H9 (cell line): Measurements from ENCODE around the gene AK4. TPM values are rescaled to one million over a fixed set of nuclear protein-coding genes. Genes with fewer than 3 reads are reported as not detected.

Source experiments
- DNase-seq: peaks from one replicate; pipeline ENCODE4 v3.0.0-alpha.2; 2017
- H2AFZ ChIP-seq: one replicate; pipeline ENCODE4 v1.6.1; 2013; ENCODE audit warnings: mild to moderate bottlenecking, low read length, control low read depth, moderate library complexity
- H2AK5ac ChIP-seq: 2 replicates; pipeline ENCODE4 v1.6.1; 2013; ENCODE audit warnings: low read length, control low read depth, mixed read lengths; ENCODE audit not compliant: insufficient read length
- H2BK120ac ChIP-seq: one replicate; pipeline ENCODE4 v1.6.1; 2013; ENCODE audit warnings: low read depth, mild to moderate bottlenecking, low read length, control low read depth, inconsistent platforms; ENCODE audit not compliant: poor library complexity, severe bottlenecking
- H2BK12ac ChIP-seq: 2 replicates; pipeline ENCODE4 v1.6.1; 2013; ENCODE audit warnings: low read length, control low read depth, mixed read lengths, low read depth; ENCODE audit not compliant: insufficient read length
- H2BK15ac ChIP-seq: 2 replicates; pipeline ENCODE4 v1.6.1; 2013; ENCODE audit warnings: low read depth, low read length, control low read depth
- H2BK20ac ChIP-seq: one replicate; pipeline ENCODE4 v1.6.1; 2013; ENCODE audit warnings: low read depth, mild to moderate bottlenecking, low read length, control low read depth, inconsistent platforms; ENCODE audit not compliant: poor library complexity, severe bottlenecking
- H2BK5ac ChIP-seq: 2 replicates; pipeline ENCODE4 v1.6.1; 2013; ENCODE audit warnings: low read length, control low read depth, mixed read lengths; ENCODE audit not compliant: insufficient read length
- H3K14ac ChIP-seq: 2 replicates; pipeline ENCODE4 v1.6.1; 2013; ENCODE audit warnings: low read length, control low read depth; ENCODE audit not compliant: insufficient read depth
- H3K18ac ChIP-seq: 2 replicates; pipeline ENCODE4 v1.6.1; 2013; ENCODE audit warnings: low read depth, mild to moderate bottlenecking, mixed read lengths, low read length, control low read depth; ENCODE audit not compliant: insufficient read length
- H3K23ac ChIP-seq: 2 replicates; pipeline ENCODE4 v1.6.1; 2013; ENCODE audit warnings: low read length, control low read depth, mixed read lengths, low read depth; ENCODE audit not compliant: insufficient read length
- H3K23me2 ChIP-seq: 2 replicates; pipeline ENCODE4 v1.6.1; 2013; ENCODE audit warnings: low read depth, mild to moderate bottlenecking, mixed read lengths, low read length, control low read depth; ENCODE audit not compliant: insufficient read length, poor library complexity, severe bottlenecking
- H3K27ac ChIP-seq: 2 replicates; pipeline ENCODE4 v1.5.1; 2013; ENCODE audit warnings: low read length, control low read depth, mixed read lengths, low read depth; ENCODE audit not compliant: insufficient read length
- H3K27me3 ChIP-seq: 2 replicates; pipeline ENCODE4 v1.6.1; 2013; ENCODE audit warnings: low read length, control low read depth, inconsistent platforms; ENCODE audit not compliant: insufficient read depth
- H3K4ac ChIP-seq: 2 replicates; pipeline ENCODE4 v1.6.1; 2013; ENCODE audit warnings: low read depth, mild to moderate bottlenecking, control low read depth, inconsistent platforms, low read length, moderate library complexity
- H3K4me1 ChIP-seq: 2 replicates; pipeline ENCODE4 v1.6.1; 2013; ENCODE audit warnings: low read length, control low read depth, inconsistent platforms; ENCODE audit not compliant: insufficient read depth
- H3K4me2 ChIP-seq: 2 replicates; pipeline ENCODE4 v1.6.1; 2013; ENCODE audit warnings: low read length, control low read depth, mixed read lengths; ENCODE audit not compliant: insufficient read length, insufficient read depth
- H3K56ac ChIP-seq: 2 replicates; pipeline ENCODE4 v1.6.1; 2013; ENCODE audit warnings: low read depth, mild to moderate bottlenecking, mixed read lengths, low read length, control low read depth; ENCODE audit not compliant: insufficient read length
- H3K79me1 ChIP-seq: 2 replicates; pipeline ENCODE4 v1.6.1; 2013; ENCODE audit warnings: low read depth, mild to moderate bottlenecking, moderate library complexity, low read length, control low read depth, inconsistent platforms; ENCODE audit not compliant: insufficient read depth, poor library complexity, severe bottlenecking
- H3K79me2 ChIP-seq: 2 replicates; pipeline ENCODE4 v1.6.1; 2013; ENCODE audit warnings: low read length, control low read depth, inconsistent platforms; ENCODE audit not compliant: insufficient read depth
- H3K9ac ChIP-seq: 2 replicates; pipeline ENCODE4 v1.6.1; 2013; ENCODE audit warnings: low read length, control low read depth, mixed read lengths; ENCODE audit not compliant: insufficient read length; ENCODE audit errors: extremely low read depth
- H3K9me3 ChIP-seq: one replicate; pipeline ENCODE4 v1.6.1; 2013; ENCODE audit warnings: low read depth, low read length, inconsistent platforms; ENCODE audit not compliant: control insufficient read depth
- H3T11ph ChIP-seq: one replicate; pipeline ENCODE4 v1.6.1; 2013; ENCODE audit warnings: mild to moderate bottlenecking, low read length, control low read depth, inconsistent platforms
- H4K20me1 ChIP-seq: one replicate; pipeline ENCODE4 v1.6.1; 2013; ENCODE audit not compliant: control insufficient read depth, insufficient read length, insufficient read depth
- H4K5ac ChIP-seq: 2 replicates; pipeline ENCODE4 v1.6.1; 2013; ENCODE audit warnings: low read depth, mild to moderate bottlenecking, mixed read lengths, low read length, control low read depth; ENCODE audit not compliant: insufficient read length
- H4K8ac ChIP-seq: replicated peaks from 2 replicates; pipeline ENCODE4 v1.6.1; 2013; ENCODE audit warnings: low read length, control low read depth, mixed read lengths, low read depth; ENCODE audit not compliant: insufficient read length
- H4K91ac ChIP-seq: 2 replicates; pipeline ENCODE4 v1.6.1; 2013; ENCODE audit warnings: low read depth, mild to moderate bottlenecking, moderate library complexity, mixed read lengths, low read length, control low read depth; ENCODE audit not compliant: insufficient read length
- H3K27ac Mint-ChIP-seq, 3 experiments: 2 replicates in 2 of 3; 3 replicates in 1 of 3; pipeline ENCODE4 v1.8.0; 2020 to 2021; ENCODE audit warnings: mixed read lengths in 3 of 3, mild to moderate bottlenecking in 1 of 3, moderate library complexity in 1 of 3
- H3K27me3 Mint-ChIP-seq: 2 replicates; pipeline ENCODE4 v1.8.0; 2021; ENCODE audit warnings: low read depth, mild to moderate bottlenecking, moderate library complexity, mixed read lengths
- H3K36me3 Mint-ChIP-seq, 3 experiments: 2 replicates in 2 of 3; 3 replicates in 1 of 3; pipeline ENCODE4 v1.8.0; 2020 to 2021; ENCODE audit warnings: low read depth in 3 of 3, mixed read lengths in 3 of 3; ENCODE audit not compliant: insufficient read depth in 1 of 3
- H3K4me1 Mint-ChIP-seq, 2 experiments: 2 replicates each; pipeline ENCODE4 v1.8.0; 2020; ENCODE audit warnings: mixed read lengths in 2 of 2
- H3K4me3 Mint-ChIP-seq, 2 experiments: 2 replicates in 1 of 2; 3 replicates in 1 of 2; pipeline ENCODE4 v1.8.0; 2020 to 2021; ENCODE audit warnings: mild to moderate bottlenecking in 2 of 2, mixed read lengths in 2 of 2, moderate library complexity in 1 of 2
- H3K9me3 Mint-ChIP-seq, 2 experiments: 2 replicates in 1 of 2; 3 replicates in 1 of 2; pipeline ENCODE4 v1.8.0; 2020; ENCODE audit warnings: mild to moderate bottlenecking in 2 of 2, mixed read lengths in 2 of 2, moderate library complexity in 1 of 2
- WGBS: extraction: QIAGEN DNeasy Blood & Tissue Kit; methylation state at CpG from one replicate; pipeline ENCODE4 v1.1.7; 2013; ENCODE audit warnings: missing lambda C conversion rate, low lambda C conversion rate, mixed read lengths; ENCODE audit not compliant: insufficient read length; ENCODE audit errors: extremely low coverage; 5-methylcytosine and 5-hydroxymethylcytosine counted together
- total RNA-seq: library from RNA; stranded (reverse); gene quantifications from 2 replicates; pipeline ENCODE4 v1.2.1, GENCODE V29; 2021
- TF ChIP-seq, protein P1 (sequence below): fragments of 200-600 bp; sonication (generic); conservative IDR thresholded peaks from 3 replicates; pipeline ENCODE4 v1.8.0; 2021; ENCODE audit warnings: antibody characterized with exemption, mild to moderate bottlenecking

The AK4 gene
- total RNA-seq, 1 experiment from 2014 or later, result 45.6 TPM

DNA sequence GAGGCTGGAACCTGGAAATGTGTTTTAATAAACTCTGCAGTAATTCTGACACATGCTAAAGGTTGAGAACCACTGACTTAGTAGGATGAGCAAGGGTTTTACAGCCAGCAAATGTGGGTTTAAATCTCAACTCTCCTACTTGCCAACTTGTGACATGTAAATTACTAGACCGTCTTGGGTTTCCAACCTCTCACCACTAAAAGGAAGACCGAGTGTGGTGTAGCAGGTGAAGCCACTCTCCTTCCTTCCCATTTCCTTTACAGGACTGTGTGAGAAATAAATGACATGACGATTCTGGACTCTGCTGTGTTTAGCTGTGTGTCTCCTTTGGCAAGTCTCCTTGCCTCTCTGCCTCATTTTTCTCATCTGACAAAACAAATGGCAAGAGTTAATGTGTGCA, 111.8 kb downstream of the AK4 start:
- H3K27ac ChIP-seq, result no peak overlapping the region
- H4K8ac ChIP-seq, result no peak overlapping the region
- DNase-seq, result no peak
- H4K5ac ChIP-seq, result no peak overlapping the region
- no peak overlapping the region for H3K56ac ChIP-seq
- no peak overlapping the region for H3T11ph ChIP-seq
- H3K4me3 Mint-ChIP-seq, result no peak overlapping the region
- H4K91ac ChIP-seq, result no peak overlapping the region
- WGBS, result no CpG with 5 or more reads among the region's 3 CpGs
- H2BK20ac ChIP-seq, result no peak overlapping the region
- H3K9me3 ChIP-seq, result no peaks in the 10 kb centered on the region
- H3K27ac Mint-ChIP-seq, result no peak overlapping the region
- H2AFZ ChIP-seq, result no peak overlapping the region
- peaks cover 9% of the 10 kb centered on the region for H3K23me2 ChIP-seq
- H3K9ac ChIP-seq, result no peak overlapping the region
- no peak overlapping the region for H2BK120ac ChIP-seq
- peaks cover 3% of the 10 kb centered on the region for H3K4me1 ChIP-seq
- H3K9me3 Mint-ChIP-seq, result no peaks in the 10 kb centered on the region; a peak in 1 of 5 replicates
- TF ChIP-seq, protein P1, sequence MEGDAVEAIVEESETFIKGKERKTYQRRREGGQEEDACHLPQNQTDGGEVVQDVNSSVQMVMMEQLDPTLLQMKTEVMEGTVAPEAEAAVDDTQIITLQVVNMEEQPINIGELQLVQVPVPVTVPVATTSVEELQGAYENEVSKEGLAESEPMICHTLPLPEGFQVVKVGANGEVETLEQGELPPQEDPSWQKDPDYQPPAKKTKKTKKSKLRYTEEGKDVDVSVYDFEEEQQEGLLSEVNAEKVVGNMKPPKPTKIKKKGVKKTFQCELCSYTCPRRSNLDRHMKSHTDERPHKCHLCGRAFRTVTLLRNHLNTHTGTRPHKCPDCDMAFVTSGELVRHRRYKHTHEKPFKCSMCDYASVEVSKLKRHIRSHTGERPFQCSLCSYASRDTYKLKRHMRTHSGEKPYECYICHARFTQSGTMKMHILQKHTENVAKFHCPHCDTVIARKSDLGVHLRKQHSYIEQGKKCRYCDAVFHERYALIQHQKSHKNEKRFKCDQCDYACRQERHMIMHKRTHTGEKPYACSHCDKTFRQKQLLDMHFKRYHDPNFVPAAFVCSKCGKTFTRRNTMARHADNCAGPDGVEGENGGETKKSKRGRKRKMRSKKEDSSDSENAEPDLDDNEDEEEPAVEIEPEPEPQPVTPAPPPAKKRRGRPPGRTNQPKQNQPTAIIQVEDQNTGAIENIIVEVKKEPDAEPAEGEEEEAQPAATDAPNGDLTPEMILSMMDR, result no peak
- H3K36me3 Mint-ChIP-seq, result no peaks in the 10 kb centered on the region; a peak in 1 of 7 replicates
- H2BK12ac ChIP-seq, result no peak overlapping the region
- H3K79me2 ChIP-seq, result no peaks in the 10 kb centered on the region
- no peak overlapping the region for H3K18ac ChIP-seq
- H4K20me1 ChIP-seq, result no peaks in the 10 kb centered on the region
- H3K4me2 ChIP-seq, result no peak overlapping the region
- H2BK15ac ChIP-seq, result no peak overlapping the region
- H3K14ac ChIP-seq, result no peak overlapping the region
- H3K27me3 ChIP-seq, result no peaks in the 10 kb centered on the region; the same call in 1 of the 2 replicates
- H2BK5ac ChIP-seq, result no peak overlapping the region
- H2AK5ac ChIP-seq, result no peak overlapping the region
- no peak overlapping the region for H3K4ac ChIP-seq
- H3K79me1 ChIP-seq, result no peaks in the 10 kb centered on the region
- peaks cover 29 to 31% of the 10 kb centered on the region in 2 experiments for H3K4me1 Mint-ChIP-seq
- H3K23ac ChIP-seq, result no peak overlapping the region
- peaks cover 36% of the 10 kb centered on the region for H3K27me3 Mint-ChIP-seq
